Thyroid gland (tissue), 4 donors: ENCODE results near the gene OVCA2. TPM values are rescaled to one million over a fixed set of nuclear protein-coding genes. Genes with fewer than 3 reads are reported as not detected.

Experiments used
- DNase-seq, 2 donors: peaks; one replicate each; pipeline ENCODE4 v3.0.0-alpha.2; 2019
- H3K27ac ChIP-seq, 3 donors: fragments of 200-600 bp; sonication (generic); 1 replicate in 2 of 3; 2 replicates in 1 of 3; pipeline ENCODE4 v1.5.1; 2016 to 2019; ENCODE audit warnings: mild to moderate bottlenecking in 1 of 3, moderate library complexity in 1 of 3
- H3K27me3 ChIP-seq: fragments of 200-600 bp; sonication (generic); one replicate; pipeline ENCODE4 v1.5.1; 2019
- H3K36me3 ChIP-seq, 2 donors: fragments of 200-600 bp; sonication (generic); one replicate each; pipeline ENCODE4 v1.5.1; 2016 to 2019
- H3K4me1 ChIP-seq, 2 donors: fragments of 200-600 bp; sonication (generic); one replicate each; pipeline ENCODE4 v1.5.1; 2017 to 2019
- H3K4me3 ChIP-seq, 3 donors: fragments of 200-600 bp; sonication (generic); replicated peaks in 1 of 3; 1 replicate in 2 of 3; 2 replicates in 1 of 3; pipeline ENCODE4 v1.5.1; 2016; ENCODE audit warnings: mild to moderate bottlenecking in 1 of 3
- H3K9me3 ChIP-seq: fragments of 200-600 bp; sonication (generic); one replicate; pipeline ENCODE4 v1.5.1; 2017
- POLR2A ChIP-seq, 2 donors: fragments of 450-650 bp; IDR thresholded peaks; one replicate each; pipeline ENCODE4 v1.6.1; 2017; ENCODE audit warnings: antibody characterized with exemption in 2 of 2, mild to moderate bottlenecking in 2 of 2, moderate library complexity in 1 of 2
- WGBS, 2 donors: methylation state at CpG; one replicate each; pipeline ENCODE4 v1.1.5; 2017; 5-methylcytosine and 5-hydroxymethylcytosine counted together
- intact Hi-C: fragments of 100-400 bp; cut with DNase I; formaldehyde crosslinking; loops from one replicate; pipeline ENCODE4 v1.15.1; 2023
- total RNA-seq, 4 donors: library from RNA; depleted of rRNA; stranded (reverse); fragments of >200 nt; gene quantifications; one replicate each; pipeline ENCODE4 v1.2.3, GENCODE V29; 2016
- TF ChIP-seq, protein P1 (sequence below), 6 experiments: fragments of 200-600 bp in 3 of 6; fragments of 450-650 bp in 3 of 6; sonication (generic) in 3 of 6; IDR thresholded peaks; one replicate each; pipeline ENCODE4 v1.5.1; 2016 to 2019; ENCODE audit warnings: antibody characterized with exemption in 6 of 6, mild to moderate bottlenecking in 2 of 6, inconsistent platforms in 1 of 6, moderate library complexity in 1 of 6

Gene OVCA2
- total RNA-seq, 4 donors from 2014 or later, result 37.6 to 54.1 (median 47.3) TPM

DNA sequence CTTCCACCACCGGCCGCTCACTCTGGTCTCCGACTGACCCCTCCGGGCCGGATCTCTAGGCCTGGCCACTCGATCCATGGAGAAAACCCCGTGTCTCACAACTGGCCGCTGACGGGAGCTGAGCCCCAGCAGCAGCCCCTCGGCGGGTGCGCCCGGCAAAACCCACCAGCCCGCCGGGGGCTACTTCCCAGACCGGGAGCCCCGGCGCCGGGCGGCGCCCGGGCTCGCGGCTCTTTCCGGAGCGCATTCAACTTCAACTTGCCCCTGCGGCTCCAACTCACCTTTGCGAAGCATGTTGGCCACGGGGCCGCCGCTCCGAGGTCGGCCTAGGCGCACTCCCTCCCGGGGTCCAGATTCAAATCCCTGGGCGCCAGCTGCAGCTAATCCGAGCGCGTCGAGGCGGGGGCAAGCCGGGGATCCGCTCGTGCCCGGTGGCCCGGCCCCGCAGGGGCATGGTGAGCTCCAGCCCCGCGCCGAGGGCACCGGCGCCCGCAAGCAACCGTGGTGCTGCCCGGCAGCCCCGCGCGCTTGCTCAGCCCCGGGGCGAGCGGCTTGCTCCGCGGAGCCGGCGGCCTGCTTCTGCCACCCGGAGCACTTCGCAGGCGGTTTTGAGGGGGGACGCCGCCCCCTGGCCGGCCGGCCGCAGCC lies 17.1 kb upstream of the OVCA2 start:
- H3K4me1 ChIP-seq, result peaks cover 9 to 31% of the 10 kb centered on the region in 2 donors
- H3K27ac ChIP-seq, result no peak overlapping the region
- H3K4me3 ChIP-seq, result peak overlapping the region; percentile 15 to 34 (median 20)
- 0 to 2% methylated on average over 5 to 9 of the region's 73 CpGs for WGBS, 2 donors
- no peak for DNase-seq
- peaks cover 8% of the 10 kb centered on the region for H3K27me3 ChIP-seq
- no peaks in the 10 kb centered on the region for H3K36me3 ChIP-seq
- intact Hi-C loops, result loop anchor here (2.0 kb wide), 1 partner anchor 114 kb away; no protein-coding TSS in a partner anchor
- no peaks in the 10 kb centered on the region for H3K9me3 ChIP-seq
- TF ChIP-seq POLR2A (IDR thresholded peaks at IDR 0.05), result no peak
- TF ChIP-seq, protein P1, sequence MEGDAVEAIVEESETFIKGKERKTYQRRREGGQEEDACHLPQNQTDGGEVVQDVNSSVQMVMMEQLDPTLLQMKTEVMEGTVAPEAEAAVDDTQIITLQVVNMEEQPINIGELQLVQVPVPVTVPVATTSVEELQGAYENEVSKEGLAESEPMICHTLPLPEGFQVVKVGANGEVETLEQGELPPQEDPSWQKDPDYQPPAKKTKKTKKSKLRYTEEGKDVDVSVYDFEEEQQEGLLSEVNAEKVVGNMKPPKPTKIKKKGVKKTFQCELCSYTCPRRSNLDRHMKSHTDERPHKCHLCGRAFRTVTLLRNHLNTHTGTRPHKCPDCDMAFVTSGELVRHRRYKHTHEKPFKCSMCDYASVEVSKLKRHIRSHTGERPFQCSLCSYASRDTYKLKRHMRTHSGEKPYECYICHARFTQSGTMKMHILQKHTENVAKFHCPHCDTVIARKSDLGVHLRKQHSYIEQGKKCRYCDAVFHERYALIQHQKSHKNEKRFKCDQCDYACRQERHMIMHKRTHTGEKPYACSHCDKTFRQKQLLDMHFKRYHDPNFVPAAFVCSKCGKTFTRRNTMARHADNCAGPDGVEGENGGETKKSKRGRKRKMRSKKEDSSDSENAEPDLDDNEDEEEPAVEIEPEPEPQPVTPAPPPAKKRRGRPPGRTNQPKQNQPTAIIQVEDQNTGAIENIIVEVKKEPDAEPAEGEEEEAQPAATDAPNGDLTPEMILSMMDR (IDR thresholded peaks at IDR 0.05), result no peak

DNA sequence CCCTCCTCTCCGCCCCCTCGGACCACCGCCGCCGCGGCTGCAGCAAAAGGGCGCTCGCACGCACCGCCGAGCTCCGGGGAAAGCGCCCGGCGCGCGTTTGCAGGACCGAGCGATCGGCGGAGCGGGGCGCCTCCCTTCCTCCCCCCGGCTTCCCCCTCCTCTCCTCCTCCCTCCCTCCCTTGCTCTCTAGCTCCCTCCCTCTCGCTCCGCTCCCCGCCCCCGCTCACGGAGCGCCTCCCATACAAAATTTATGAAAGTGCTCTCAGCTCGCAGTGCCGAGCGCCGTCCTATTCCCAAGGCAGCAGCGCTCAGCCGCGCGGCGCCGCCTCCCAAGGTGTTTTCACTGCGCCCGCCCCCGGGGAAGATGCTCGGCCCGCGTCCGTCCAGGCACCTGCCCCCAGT lies 16.6 kb upstream of the OVCA2 start, which contains the start of gene RTN4RL1:
Gene RTN4RL1, minus strand, starts transcription at position 115 of the 402 bp plus-strand sequence. CDS start 469 bp downstream, outside the sequence.
- no peaks in the 10 kb centered on the region for H3K9me3 ChIP-seq
- no peaks in the 10 kb centered on the region for H3K36me3 ChIP-seq
- peak; percentile 50 to 54 for DNase-seq
- TF ChIP-seq, protein P1 (IDR thresholded peaks at IDR 0.05), result no peak
- TF ChIP-seq POLR2A (IDR thresholded peaks at IDR 0.05), result no peak
- peaks cover 8% of the 10 kb centered on the region for H3K27me3 ChIP-seq
- H3K27ac ChIP-seq, result no peak within 1 kb of the TSS
- 2 to 8% methylated on average over 10 to 17 of the region's 47 CpGs for WGBS, 2 donors
- intact Hi-C loops, result loop anchor here (2.0 kb wide), 1 partner anchor 114 kb away; no protein-coding TSS in a partner anchor
- peak within 1 kb of the TSS; percentile 15 to 34 (median 20) for H3K4me3 ChIP-seq
- H3K4me1 ChIP-seq, result peaks cover 9 to 32% of the 10 kb centered on the region in 2 donors

DNA sequence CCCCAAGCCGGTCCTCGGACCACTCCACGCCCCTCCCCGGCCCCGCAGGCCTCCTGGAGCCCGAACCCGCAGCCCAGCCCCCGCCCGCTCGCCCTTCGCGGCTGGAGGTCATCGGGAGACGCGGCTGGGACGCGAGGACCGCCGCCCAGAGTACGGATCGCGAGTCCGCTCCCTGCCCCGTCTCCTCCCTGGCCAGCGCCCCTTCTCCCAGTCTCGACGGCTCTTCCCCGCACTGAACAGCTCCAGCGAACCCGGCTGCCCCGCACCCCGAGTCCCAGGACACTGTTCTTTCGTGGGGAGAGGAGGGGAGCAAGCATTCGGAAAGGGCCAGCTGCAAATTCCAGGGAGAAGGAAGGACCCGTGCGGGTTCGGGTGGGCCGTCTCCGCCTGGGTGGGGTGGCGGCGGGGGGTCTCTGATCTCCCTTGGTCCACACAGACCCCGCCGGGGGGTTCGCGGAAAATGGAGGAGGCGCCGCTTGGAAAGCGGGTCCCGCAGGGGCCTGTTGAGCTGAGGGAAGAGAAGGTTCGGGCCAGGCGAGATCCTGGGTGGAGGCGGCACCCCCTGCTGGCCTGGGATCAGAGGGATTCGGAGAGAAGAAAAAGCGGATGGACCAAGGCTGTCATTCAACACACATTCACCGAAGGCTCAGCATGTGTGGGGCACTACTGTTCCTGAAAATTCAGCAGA lies 16.1 kb upstream of the OVCA2 start:
- Histone ChIP-seq H3K27ac (no peak overlapping the region), H3K9me3 (no peaks in the 10 kb centered on the region), H3K4me1 (peaks cover 11 to 34% of the 10 kb centered on the region in 2 donors), H3K36me3 (no peaks in the 10 kb centered on the region), H3K27me3 (peaks cover 8% of the 10 kb centered on the region), H3K4me3 (peak overlapping the region in 1 of 3 donors; percentile 34)
- DNase-seq, result peak; percentile 68 to 73
- WGBS, 2 donors, result 2 to 3% methylated on average over 29 to 31 of the region's 55 CpGs
- intact Hi-C loops, result loop anchor here (2.0 kb wide), 1 partner anchor 115 kb away; no protein-coding TSS in a partner anchor
- TF ChIP-seq, protein P1 (IDR thresholded peaks at IDR 0.05), result peak in 5 of 6 experiments; percentile 30 to 77 (median 67)
- no peak for TF ChIP-seq POLR2A (IDR thresholded peaks at IDR 0.05)

DNA sequence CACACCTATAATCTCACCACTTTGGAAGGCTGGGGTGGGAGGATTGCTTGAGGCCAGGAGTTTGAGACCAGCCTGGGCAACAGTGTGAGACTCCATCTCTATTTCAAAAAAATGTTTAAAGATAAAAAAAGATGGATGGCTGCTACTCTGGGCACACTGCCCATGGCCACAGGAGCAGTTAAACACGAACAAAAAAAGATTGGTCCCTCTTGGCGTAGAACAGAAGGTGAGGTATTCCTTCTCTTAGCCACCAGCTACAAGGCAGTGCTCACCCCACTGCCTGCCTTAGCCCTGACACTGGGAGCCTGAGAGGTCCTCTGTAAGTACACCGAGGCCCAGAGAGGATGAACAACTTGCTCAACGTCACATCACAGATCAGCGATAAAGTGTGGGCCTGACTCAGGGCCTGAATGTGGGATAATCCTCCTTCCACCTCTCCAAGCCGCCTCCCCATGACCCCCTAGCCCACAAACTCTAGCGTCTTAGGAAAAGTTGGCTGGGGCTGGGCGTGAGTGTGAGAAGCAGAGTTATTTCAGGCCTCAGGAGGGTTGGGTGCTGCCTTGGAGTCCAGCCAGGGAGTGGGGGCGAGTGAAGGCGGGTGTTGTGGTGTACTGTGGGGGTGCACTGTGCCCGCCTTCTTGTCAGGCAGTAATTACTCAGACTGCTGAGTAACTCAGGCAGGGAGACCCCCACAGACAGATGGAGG lies 14.1 kb upstream of the OVCA2 start:
- H3K27ac ChIP-seq, result no peak overlapping the region
- TF ChIP-seq, protein P1 (IDR thresholded peaks at IDR 0.05), result no peak
- TF ChIP-seq POLR2A (IDR thresholded peaks at IDR 0.05), result no peak
- H3K27me3 ChIP-seq, result peaks cover 8% of the 10 kb centered on the region
- intact Hi-C loops, result no loop called here
- no peaks in the 10 kb centered on the region for H3K36me3 ChIP-seq
- H3K9me3 ChIP-seq, result no peaks in the 10 kb centered on the region
- H3K4me1 ChIP-seq, result peaks cover 15 to 41% of the 10 kb centered on the region in 2 donors
- no peak overlapping the region for H3K4me3 ChIP-seq
- no peak for DNase-seq
- WGBS, 2 donors, result 70 to 78% methylated on average over 8 to 11 of the region's 11 CpGs
